MM.1S (cell line): Measurements from ENCODE around the gene EBF3.

Source experiments
- DNase-seq: peaks from one replicate; pipeline ENCODE4 v3.0.0-alpha.2; 2015
- H2AFZ ChIP-seq: fragments of 300-600 bp; sonication (generic); 2 replicates; pipeline ENCODE4 v1.6.0; 2016; ENCODE audit warnings: antibody characterized with exemption, low read length
- H3F3A ChIP-seq: fragments of 300-600 bp; sonication (generic); 2 replicates; pipeline ENCODE4 v1.6.1; 2016; ENCODE audit warnings: mild to moderate bottlenecking, antibody characterized with exemption, low read length, moderate library complexity, mixed read lengths; ENCODE audit not compliant: insufficient read depth
- H3K27ac ChIP-seq: fragments of 300-600 bp; sonication (generic); 2 replicates; pipeline ENCODE4 v1.5.1; 2016; ENCODE audit warnings: mild to moderate bottlenecking, low read length
- H3K27me3 ChIP-seq: fragments of 300-600 bp; sonication (generic); replicated peaks from 2 replicates; pipeline ENCODE4 v1.6.0; 2016; ENCODE audit warnings: low read length; ENCODE audit not compliant: insufficient read depth
- H3K36me3 ChIP-seq: fragments of 300-600 bp; sonication (generic); replicated peaks from 2 replicates; pipeline ENCODE4 v1.6.1; 2016; ENCODE audit warnings: mild to moderate bottlenecking, low read length, mixed read lengths; ENCODE audit not compliant: insufficient read depth
- H3K4me1 ChIP-seq: fragments of 300-600 bp; sonication (generic); 2 replicates; pipeline ENCODE4 v1.6.1; 2016; ENCODE audit warnings: low read length, mixed read lengths
- H3K4me2 ChIP-seq: fragments of 300-600 bp; sonication (generic); 2 replicates; pipeline ENCODE4 v1.6.0; 2016; ENCODE audit warnings: low read depth, low read length
- H3K4me3 ChIP-seq: fragments of 300-600 bp; sonication (generic); 2 replicates; pipeline ENCODE4 v1.5.1; 2016; ENCODE audit warnings: low read length, mixed read lengths
- H3K79me2 ChIP-seq: fragments of 300-600 bp; sonication (generic); 2 replicates; pipeline ENCODE4 v1.6.1; 2016; ENCODE audit warnings: mixed run types, low read length, mixed read lengths
- H3K9ac ChIP-seq: fragments of 300-600 bp; sonication (generic); 2 replicates; pipeline ENCODE4 v1.6.1; 2016; ENCODE audit warnings: low read length, mixed read lengths
- H3K9me2 ChIP-seq: fragments of 300-600 bp; sonication (generic); replicated peaks from 2 replicates; pipeline ENCODE4 v1.6.1; 2016; ENCODE audit warnings: mild to moderate bottlenecking, low read length, mixed read lengths; ENCODE audit not compliant: insufficient read depth
- H3K9me3 ChIP-seq: fragments of 300-600 bp; sonication (generic); replicated peaks from 2 replicates; pipeline ENCODE4 v1.6.1; 2016; ENCODE audit warnings: mild to moderate bottlenecking, low read length, mixed read lengths; ENCODE audit not compliant: insufficient read depth
- H4K20me1 ChIP-seq: fragments of 300-600 bp; sonication (generic); 2 replicates; pipeline ENCODE4 v1.6.1; 2016; ENCODE audit warnings: mild to moderate bottlenecking, low read length, moderate library complexity, mixed read lengths; ENCODE audit not compliant: insufficient read depth
- CTCF ChIP-seq: fragments of 300-600 bp; sonication (generic); IDR thresholded peaks from 2 replicates; pipeline ENCODE4 v1.5.1; 2016; ENCODE audit warnings: antibody characterized with exemption, low read length, mixed read lengths
- EZH2 ChIP-seq: fragments of 300-600 bp; sonication (generic); optimal IDR thresholded peaks from 2 replicates; pipeline ENCODE3; 2017; ENCODE audit warnings: low read depth, mild to moderate bottlenecking, antibody characterized with exemption, low read length, mixed read lengths
- EZH2phosphoT487 ChIP-seq: fragments of 300-600 bp; sonication (generic); IDR thresholded peaks from 2 replicates; pipeline ENCODE4 v1.6.1; 2018; ENCODE audit warnings: antibody characterized with exemption, low read length

Gene EBF3

GRCh38 chr10:129982825-129983224 lies 18.8 kb upstream of the EBF3 start:
- Histone ChIP-seq H4K20me1 (no peaks in the 10 kb centered on the region), H3K4me2 (no peak overlapping the region), H3K9ac (no peak overlapping the region), H3K27ac (no peak overlapping the region), H2AFZ (no peak overlapping the region), H3K36me3 (no peaks in the 10 kb centered on the region), H3K4me3 (no peak overlapping the region), H3F3A (no peaks in the 10 kb centered on the region), H3K79me2 (no peaks in the 10 kb centered on the region), H3K27me3 (no peaks in the 10 kb centered on the region), H3K4me1 (no peaks in the 10 kb centered on the region), H3K9me3 (no peaks in the 10 kb centered on the region), H3K9me2 (no peaks in the 10 kb centered on the region)
- DNase-seq: no peak
- no peak for TF ChIP-seq CTCF
- no peak for TF ChIP-seq EZH2phosphoT487
- TF ChIP-seq EZH2: no peak

GRCh38 chr10:129978980-129979379 lies 14.9 kb upstream of the EBF3 start:
- H3K27ac ChIP-seq: no peak overlapping the region
- H3K4me1 ChIP-seq: no peaks in the 10 kb centered on the region
- H3F3A ChIP-seq: no peaks in the 10 kb centered on the region
- H3K9me3 ChIP-seq: no peaks in the 10 kb centered on the region
- no peaks in the 10 kb centered on the region for H3K9me2 ChIP-seq
- no peaks in the 10 kb centered on the region for H3K27me3 ChIP-seq
- TF ChIP-seq EZH2phosphoT487: no peak
- TF ChIP-seq CTCF: no peak
- no peak for TF ChIP-seq EZH2
- H3K4me3 ChIP-seq: no peak overlapping the region
- no peaks in the 10 kb centered on the region for H3K36me3 ChIP-seq
- H4K20me1 ChIP-seq: no peaks in the 10 kb centered on the region
- no peak for DNase-seq
- H3K79me2 ChIP-seq: no peaks in the 10 kb centered on the region
- H3K9ac ChIP-seq: no peak overlapping the region
- H2AFZ ChIP-seq: no peak overlapping the region
- H3K4me2 ChIP-seq: no peak overlapping the region

GRCh38 chr10:129978322-129978721 lies 14.2 kb upstream of the EBF3 start:
- Histone ChIP-seq H3K79me2 (no peaks in the 10 kb centered on the region), H3K9me3 (no peaks in the 10 kb centered on the region), H3F3A (no peaks in the 10 kb centered on the region), H4K20me1 (no peaks in the 10 kb centered on the region), H3K27ac (no peak overlapping the region), H3K9ac (no peak overlapping the region), H3K4me1 (no peaks in the 10 kb centered on the region), H3K27me3 (no peaks in the 10 kb centered on the region), H3K4me2 (no peak overlapping the region), H2AFZ (no peak overlapping the region), H3K9me2 (no peaks in the 10 kb centered on the region), H3K36me3 (no peaks in the 10 kb centered on the region), H3K4me3 (no peak overlapping the region)
- no peak for DNase-seq
- TF ChIP-seq CTCF: no peak
- TF ChIP-seq EZH2phosphoT487: no peak
